Stomach (tissue), 9 donors: ENCODE results near the gene ZCCHC14. TPM values are rescaled to one million over a fixed set of nuclear protein-coding genes. Genes with fewer than 3 reads are reported as not detected.

Experiments
- DNase-seq, 2 donors: peaks; one replicate each; pipeline versions ENCODE4 v3.0.0 to v3.0.0-alpha.2; 2013 to 2019
- H3K27ac ChIP-seq, 5 donors: fragments of 200-600 bp in 4 of 5; sonication (generic) in 4 of 5; one replicate each; pipeline ENCODE4 v1.5.1; 2013 to 2019; ENCODE audit warnings: mild to moderate bottlenecking in 1 of 5, moderate library complexity in 1 of 5
- H3K27me3 ChIP-seq, 3 donors: fragments of 200-600 bp; sonication (generic); one replicate each; pipeline ENCODE4 v1.5.1; 2017 to 2019; ENCODE audit warnings: mixed run types in 1 of 3
- H3K36me3 ChIP-seq, 4 donors: fragments of 200-600 bp; sonication (generic); 1 replicate in 3 of 4; 2 replicates in 1 of 4; pipeline ENCODE4 v1.5.1; 2016 to 2019
- H3K4me1 ChIP-seq, 4 donors: fragments of 200-600 bp; sonication (generic); one replicate each; pipeline ENCODE4 v1.5.1; 2016 to 2019
- H3K4me3 ChIP-seq, 4 donors: fragments of 200-600 bp; sonication (generic) in 3 of 4; one replicate each; pipeline ENCODE4 v1.5.1; 2016 to 2019; ENCODE audit warnings: mild to moderate bottlenecking in 1 of 4
- H3K9me3 ChIP-seq, 4 donors: fragments of 200-600 bp; sonication (generic); one replicate each; pipeline ENCODE4 v1.5.1; 2016 to 2019
- EP300 ChIP-seq: sonication (generic); formaldehyde crosslinking; IDR thresholded peaks from one replicate; pipeline ENCODE4 v1.6.1; 2017; ENCODE audit warnings: antibody characterized with exemption
- POLR2A ChIP-seq, 4 donors: fragments of 450-650 bp; IDR thresholded peaks; one replicate each; pipeline ENCODE4 v1.6.1; 2016; ENCODE audit warnings: antibody characterized with exemption in 4 of 4, control low read depth in 2 of 4, mild to moderate bottlenecking in 1 of 4, moderate library complexity in 1 of 4
- POLR2AphosphoS5 ChIP-seq, 3 donors: sonication (generic); formaldehyde crosslinking; IDR thresholded peaks; one replicate each; pipeline ENCODE4 v1.6.1; 2016; ENCODE audit warnings: antibody characterized with exemption in 3 of 3
- WGBS, 5 donors: extraction: QIAGEN DNeasy Blood & Tissue Kit in 3 of 5; methylation state at CpG; one replicate each; pipeline versions ENCODE4 v1.1.5 to v1.1.7; 2013 to 2018; 5-methylcytosine and 5-hydroxymethylcytosine counted together
- intact Hi-C: fragments of 100-400 bp; cut with DNase I; formaldehyde crosslinking; loops from one replicate; pipeline ENCODE4 v1.15.1; 2023; ENCODE audit warnings: low total_unique reads
- polyA plus RNA-seq, 3 donors: library from polyadenylated mRNA; stranded (reverse); fragments of 200-250 nt; gene quantifications; one replicate each; pipeline ENCODE4 v1.2.3, GENCODE V29; 2013
- total RNA-seq, 5 donors: library from RNA; depleted of rRNA; stranded (reverse); fragments of >200 nt; gene quantifications; one replicate each; pipeline versions ENCODE4 v1.1.0 to v1.2.3, GENCODE V29; 2014 to 2016
- TF ChIP-seq, protein P1 (sequence below), 7 experiments: fragments of 450-650 bp in 4 of 7; fragments of 200-600 bp in 3 of 7; sonication (generic) in 3 of 7; IDR thresholded peaks; one replicate each; pipeline ENCODE4 v1.5.1; 2016 to 2019; ENCODE audit warnings: antibody characterized with exemption in 7 of 7, control low read depth in 2 of 7, mild to moderate bottlenecking in 1 of 7
- donor health status: healthy with polysubstance abuse.
- donor health status: Bipolar disorder and iron deficiency.
- donor health status: healthy.

The ZCCHC14 gene
- total and polyA plus RNA-seq, 8 donors, result 5.4 to 25.9 (median 16.7) TPM

- Histone ChIP-seq H3K36me3 (peaks cover 46 to 98% (median 93%) of the 10 kb centered on the region in 4 donors), H3K4me1 (peaks cover 0 to 14% (median 0%) of the 10 kb centered on the region in 4 donors), H3K27me3 (no peaks in the 10 kb centered on the region), H3K9me3 (no peaks in the 10 kb centered on the region), H3K27ac (peak overlapping the region in 3 of 5 donors; percentile 27 to 60 (median 44)), H3K4me3 (no peak overlapping the region)
- intact Hi-C loops, result no loop called here
- TF ChIP-seq EP300, result no peak
- TF ChIP-seq, protein P1, sequence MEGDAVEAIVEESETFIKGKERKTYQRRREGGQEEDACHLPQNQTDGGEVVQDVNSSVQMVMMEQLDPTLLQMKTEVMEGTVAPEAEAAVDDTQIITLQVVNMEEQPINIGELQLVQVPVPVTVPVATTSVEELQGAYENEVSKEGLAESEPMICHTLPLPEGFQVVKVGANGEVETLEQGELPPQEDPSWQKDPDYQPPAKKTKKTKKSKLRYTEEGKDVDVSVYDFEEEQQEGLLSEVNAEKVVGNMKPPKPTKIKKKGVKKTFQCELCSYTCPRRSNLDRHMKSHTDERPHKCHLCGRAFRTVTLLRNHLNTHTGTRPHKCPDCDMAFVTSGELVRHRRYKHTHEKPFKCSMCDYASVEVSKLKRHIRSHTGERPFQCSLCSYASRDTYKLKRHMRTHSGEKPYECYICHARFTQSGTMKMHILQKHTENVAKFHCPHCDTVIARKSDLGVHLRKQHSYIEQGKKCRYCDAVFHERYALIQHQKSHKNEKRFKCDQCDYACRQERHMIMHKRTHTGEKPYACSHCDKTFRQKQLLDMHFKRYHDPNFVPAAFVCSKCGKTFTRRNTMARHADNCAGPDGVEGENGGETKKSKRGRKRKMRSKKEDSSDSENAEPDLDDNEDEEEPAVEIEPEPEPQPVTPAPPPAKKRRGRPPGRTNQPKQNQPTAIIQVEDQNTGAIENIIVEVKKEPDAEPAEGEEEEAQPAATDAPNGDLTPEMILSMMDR (IDR thresholded peaks at IDR 0.05), result no peak
- peak in 2 of 3 donors; percentile 54 to 61 for TF ChIP-seq POLR2AphosphoS5 (IDR thresholded peaks at IDR 0.05)
- TF ChIP-seq POLR2A (IDR thresholded peaks at IDR 0.05), result no peak
- DNase-seq, result peak in 1 of 2 donors; percentile 58
- 74 to 87% (median 80%) methylated on average over 25 to 26 of the region's 26 CpGs for WGBS, 5 donors
Observed at GRCh38 chr16:87407511-87408112, 85.2 kb downstream of the ZCCHC14 start.

DNA sequence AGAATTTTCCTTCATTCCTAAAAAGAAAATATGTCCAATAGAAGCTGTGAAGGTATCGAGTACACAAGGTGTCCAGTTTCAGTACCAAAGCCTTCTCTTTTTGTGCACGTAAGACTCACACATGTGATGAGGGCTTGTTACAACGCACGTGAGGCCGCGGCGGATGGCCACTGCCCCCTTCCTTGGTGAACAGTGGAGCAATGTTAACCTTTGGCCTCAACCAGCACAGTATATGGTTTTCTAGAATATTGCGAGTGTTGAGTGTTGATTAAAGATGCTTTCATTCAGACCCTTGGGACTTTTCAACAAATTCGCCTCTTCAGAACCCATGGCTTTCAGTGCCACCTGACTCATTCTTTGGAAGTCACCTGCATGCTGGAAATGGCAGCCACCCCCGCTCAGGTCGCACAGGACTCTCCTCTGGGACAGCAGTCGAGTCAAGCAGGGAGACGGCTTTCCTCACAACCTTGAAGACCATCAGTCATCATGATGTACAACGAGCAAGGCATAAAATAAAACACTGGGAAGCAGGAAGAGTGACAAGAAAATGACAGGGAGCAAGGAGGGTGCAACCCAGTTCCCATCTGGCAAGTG, 86.2 kb downstream of the ZCCHC14 start:
- intact Hi-C loops, result no loop called here
- Histone ChIP-seq H3K4me1 (peaks cover 0 to 14% (median 0%) of the 10 kb centered on the region in 4 donors), H3K9me3 (no peaks in the 10 kb centered on the region), H3K27ac (peak overlapping the region in 2 of 5 donors; percentile 23 to 60), H3K27me3 (no peaks in the 10 kb centered on the region), H3K36me3 (peaks cover 36 to 98% (median 93%) of the 10 kb centered on the region in 4 donors), H3K4me3 (no peak overlapping the region)
- 86 to 93% (median 91%) methylated on average over 14 of the region's 14 CpGs for WGBS, 5 donors
- TF ChIP-seq POLR2AphosphoS5 (IDR thresholded peaks at IDR 0.05) (no peak), POLR2A (IDR thresholded peaks at IDR 0.05) (no peak), EP300 (no peak)
- TF ChIP-seq, protein P1 (IDR thresholded peaks at IDR 0.05), result no peak
- DNase-seq, result no peak

DNA sequence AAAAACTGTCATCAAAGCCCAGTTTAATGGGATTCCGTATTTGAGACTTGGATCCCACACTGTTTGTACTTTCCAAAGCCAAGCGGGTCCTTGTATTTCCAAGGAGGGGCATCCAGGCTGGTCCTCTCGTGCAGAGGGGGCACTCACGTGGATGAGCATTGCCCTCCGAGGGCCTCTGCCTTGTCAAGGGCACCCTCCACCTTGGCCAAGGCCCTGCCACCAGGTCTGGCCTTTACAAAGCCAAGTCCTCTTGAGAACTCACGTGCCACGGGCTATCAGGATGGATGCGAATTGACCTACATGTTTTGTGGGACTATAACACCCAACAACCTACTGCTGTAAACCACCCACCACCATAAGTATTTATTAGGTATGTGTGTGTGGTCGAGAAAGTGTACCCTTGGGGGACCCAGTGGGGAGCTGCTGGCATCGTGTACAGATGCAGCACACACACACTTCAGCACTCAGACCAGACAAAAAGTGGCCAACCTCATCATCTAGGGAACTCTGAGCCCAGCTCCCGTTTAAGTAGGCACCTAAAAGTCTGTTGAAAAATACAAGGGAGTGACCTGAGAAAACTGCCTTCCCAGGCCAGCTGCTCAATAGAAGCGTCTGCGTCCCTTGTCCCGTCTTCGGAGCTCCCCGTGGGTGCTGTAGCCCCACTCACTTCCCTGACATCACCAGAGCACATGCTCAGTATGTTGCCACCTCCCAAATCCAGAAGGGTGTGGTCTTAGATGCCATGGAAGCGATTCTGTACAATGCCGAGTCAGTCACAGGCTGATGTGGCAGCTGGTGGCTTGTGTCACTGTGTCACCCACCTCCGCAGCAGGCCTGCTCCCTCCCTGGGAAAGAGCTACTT, 87.8 kb downstream of the ZCCHC14 start:
- no peaks in the 10 kb centered on the region for H3K27me3 ChIP-seq
- intact Hi-C loops, result no loop called here
- H3K4me3 ChIP-seq, result no peak overlapping the region
- no peak overlapping the region for H3K27ac ChIP-seq
- DNase-seq, result no peak
- peaks cover 0 to 14% (median 0%) of the 10 kb centered on the region in 4 donors for H3K4me1 ChIP-seq
- WGBS, 5 donors, result 91 to 95% (median 92%) methylated on average over 19 of the region's 19 CpGs
- TF ChIP-seq POLR2AphosphoS5 (IDR thresholded peaks at IDR 0.05), result no peak
- no peak for TF ChIP-seq EP300
- no peak for TF ChIP-seq POLR2A (IDR thresholded peaks at IDR 0.05)
- TF ChIP-seq, protein P1 (IDR thresholded peaks at IDR 0.05), result no peak
- H3K9me3 ChIP-seq, result no peaks in the 10 kb centered on the region
- peaks cover 28 to 98% (median 93%) of the 10 kb centered on the region in 4 donors for H3K36me3 ChIP-seq

- TF ChIP-seq EP300, result no peak
- no peak for TF ChIP-seq POLR2A (IDR thresholded peaks at IDR 0.05)
- TF ChIP-seq POLR2AphosphoS5 (IDR thresholded peaks at IDR 0.05), result no peak
- TF ChIP-seq, protein P1 (IDR thresholded peaks at IDR 0.05), result no peak
- Histone ChIP-seq H3K27ac (no peak overlapping the region), H3K36me3 (peaks cover 13 to 32% (median 20%) of the 10 kb centered on the region in 4 donors), H3K4me3 (no peak overlapping the region), H3K27me3 (no peaks in the 10 kb centered on the region), H3K9me3 (no peaks in the 10 kb centered on the region), H3K4me1 (peaks cover 13 to 63% (median 39%) of the 10 kb centered on the region in 4 donors)
- peak in 1 of 2 donors; percentile 1 for DNase-seq
- WGBS, 5 donors, result 66 to 77% (median 73%) methylated on average over 7 of the region's 7 CpGs
- intact Hi-C loops, result no loop called here
Observed at GRCh38 chr16:87395181-87395842, 97.5 kb downstream of the ZCCHC14 start.
